GM12864 (cell line): ENCODE data around the gene KPTN.

Source experiments
- DNase-seq: peaks from one replicate; pipeline ENCODE4 v3.0.0-alpha.2; 2011; ENCODE audit warnings: low read depth
- H3K4me3 ChIP-seq: 2 replicates; pipeline ENCODE4 v1.5.1; 2011; ENCODE audit warnings: mild to moderate bottlenecking, low read depth, low read length, control low read depth
- CTCF ChIP-seq: IDR thresholded peaks from 2 replicates; pipeline ENCODE4 v1.5.1; 2011; ENCODE audit warnings: low read depth, mild to moderate bottlenecking, moderate library complexity, low read length, control low read depth, inconsistent platforms; ENCODE audit errors: missing control alignments

Gene KPTN

GRCh38 chr19:47508721-47509120, 24.7 kb upstream of the KPTN start:
- no peak for TF ChIP-seq CTCF
- DNase-seq, result no peak
- no peak overlapping the region for H3K4me3 ChIP-seq

GRCh38 chr19:47507924-47508553, 24.0 kb upstream of the KPTN start:
- no peak for TF ChIP-seq CTCF
- H3K4me3 ChIP-seq, result no peak overlapping the region
- no peak for DNase-seq

DNA sequence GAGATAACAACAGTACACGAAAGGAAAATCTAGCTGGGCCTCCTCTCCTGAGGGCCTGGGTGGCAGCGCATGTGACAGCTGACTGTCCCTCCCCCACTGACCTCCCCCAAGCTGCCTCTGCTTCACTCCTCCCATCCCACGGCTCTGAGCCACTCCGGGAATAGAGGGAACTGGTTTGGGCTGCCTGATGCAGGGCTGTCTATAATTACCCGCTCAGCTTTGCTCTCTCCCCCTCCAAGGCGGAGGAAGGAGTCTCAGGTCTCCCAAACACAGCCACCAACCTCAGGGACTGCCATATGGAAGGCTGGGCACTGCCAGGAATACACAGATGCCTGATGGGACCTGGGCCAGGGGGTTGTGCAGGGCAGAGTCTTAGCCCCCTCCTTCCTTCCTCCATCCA, 23.0 kb upstream of the KPTN start:
- no peak for TF ChIP-seq CTCF
- DNase-seq, result no peak
- H3K4me3 ChIP-seq, result no peak overlapping the region

DNA sequence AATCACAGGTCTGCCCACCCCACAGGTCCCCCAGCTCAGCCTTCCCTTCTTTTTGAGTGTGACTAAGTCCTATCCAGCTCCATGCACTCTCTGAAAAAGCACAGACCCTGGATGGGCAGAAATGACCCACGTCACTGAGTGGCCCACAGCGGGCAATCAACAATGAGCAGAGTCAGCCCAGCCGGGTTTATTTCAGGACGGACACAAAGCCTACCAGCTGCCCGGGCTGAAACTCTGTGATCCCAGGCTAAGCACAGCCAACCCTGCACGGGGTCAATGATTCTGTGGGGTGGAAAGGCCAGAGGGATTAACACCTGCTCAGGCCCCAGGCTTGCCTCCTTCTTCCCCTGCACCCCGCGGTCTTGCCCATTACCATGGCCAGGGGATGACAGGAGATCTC, 22.4 kb upstream of the KPTN start:
- H3K4me3 ChIP-seq, result no peak overlapping the region
- TF ChIP-seq CTCF, result no peak
- DNase-seq, result no peak

GRCh38 chr19:47505506-47505905, 21.5 kb upstream of the KPTN start:
- TF ChIP-seq CTCF, result no peak
- DNase-seq, result no peak
- H3K4me3 ChIP-seq, result no peak overlapping the region

DNA sequence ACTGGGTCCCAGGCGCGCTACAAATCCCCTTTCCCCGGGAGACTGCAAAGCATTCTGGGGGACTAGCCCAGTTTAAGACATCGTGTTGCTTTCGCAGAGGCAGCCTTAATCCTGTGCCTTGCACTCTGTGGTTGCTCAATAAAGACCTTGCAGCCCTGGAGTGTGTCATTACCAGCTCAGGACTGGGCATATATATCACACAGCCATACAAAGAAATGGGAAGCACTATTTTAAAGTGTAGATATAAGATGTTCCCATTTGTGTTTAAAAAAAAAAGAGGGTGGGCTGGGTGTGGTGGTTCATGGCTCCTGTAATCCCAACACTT, 19.8 kb upstream of the KPTN start:
- TF ChIP-seq CTCF, result no peak
- DNase-seq, result no peak

DNA sequence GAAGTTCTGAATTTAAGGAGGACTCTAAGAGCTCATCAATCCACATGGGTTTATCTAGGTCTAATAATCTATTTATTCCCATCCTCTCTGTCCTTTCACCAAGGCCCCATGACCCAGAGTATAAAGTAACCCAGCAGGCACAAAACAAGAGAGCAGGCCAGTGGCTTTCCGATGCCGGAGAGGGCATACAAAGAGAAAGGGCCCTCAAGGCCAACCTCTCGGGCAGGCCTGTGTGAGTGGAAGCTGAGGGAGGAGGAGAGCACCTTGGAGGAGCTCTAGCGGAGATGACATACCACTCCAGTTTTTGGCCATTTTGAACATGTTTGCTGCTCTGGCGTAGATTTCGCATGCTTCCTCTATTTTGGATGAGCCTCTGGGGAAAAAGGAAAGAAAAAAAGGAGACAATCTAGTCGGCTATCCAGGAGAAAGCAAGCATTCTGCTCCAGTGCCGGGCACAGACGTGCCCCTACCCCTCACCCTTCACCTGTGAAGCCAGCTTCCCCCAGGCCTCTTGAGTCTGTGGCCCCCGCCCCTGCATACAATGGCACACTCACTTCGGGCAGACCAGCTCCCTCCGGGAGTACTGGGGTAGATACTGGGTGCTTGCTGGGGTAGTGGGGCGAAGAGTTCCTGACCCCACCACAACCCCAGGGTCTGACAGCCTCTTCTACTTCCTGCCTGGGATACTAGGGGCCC, 19.3 kb upstream of the KPTN start:
- TF ChIP-seq CTCF, result no peak
- DNase-seq, result no peak
- H3K4me3 ChIP-seq, result no peak overlapping the region

More for the DNA sequence above, 19.8 kb upstream of the KPTN start:
- H3K4me3 ChIP-seq, result no peak overlapping the region
